ENCODE data around the gene OR10T2. TPM values are rescaled to one million over a fixed set of nuclear protein-coding genes. Genes with fewer than 3 reads are reported as not detected.
"Not testable (repeated sequence)": the region's sequence is repeated elsewhere in the genome, so short reads cannot be mapped to it uniquely, and the experiment has no call there.

Gene OR10T2, protein sequence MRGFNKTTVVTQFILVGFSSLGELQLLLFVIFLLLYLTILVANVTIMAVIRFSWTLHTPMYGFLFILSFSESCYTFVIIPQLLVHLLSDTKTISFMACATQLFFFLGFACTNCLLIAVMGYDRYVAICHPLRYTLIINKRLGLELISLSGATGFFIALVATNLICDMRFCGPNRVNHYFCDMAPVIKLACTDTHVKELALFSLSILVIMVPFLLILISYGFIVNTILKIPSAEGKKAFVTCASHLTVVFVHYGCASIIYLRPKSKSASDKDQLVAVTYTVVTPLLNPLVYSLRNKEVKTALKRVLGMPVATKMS
- polyA plus RNA-seq (2013, experiment 1 of 2) = not detected
- not detected for polyA plus RNA-seq (2013, experiment 2 of 2)

GRCh38 chr1:158398818-158399514 is at the start of gene OR10T2:
Gene OR10T2 (minus strand): TSS chr1:158399466. CDS start chr1:158399466, 0 bp downstream.
- Histone ChIP-seq H3K4me3 (ENCODE audit: low read length) (no peak within 1 kb of the TSS), H3K9me3 (ENCODE audit: insufficient read depth, low read depth, low read length) (no peaks in the 10 kb centered on the region), H3K27ac (ENCODE audit: low read depth, low read length) (no peak within 1 kb of the TSS), H3K4me1 (ENCODE audit: insufficient read depth, low read length) (no peaks in the 10 kb centered on the region), H3K36me3 (ENCODE audit: insufficient read depth, low read length) (no peaks in the 10 kb centered on the region), H3K9ac (ENCODE audit: low read depth, low read length) (no peak within 1 kb of the TSS), H3K27me3 (ENCODE audit: insufficient read depth, low read length) (no peaks in the 10 kb centered on the region)
- 91% methylated on average over 5 of the region's 5 CpGs for WGBS

GRCh38 chr1:158445376-158445775 is 46.1 kb upstream of the OR10T2 start:
- H3K9me3 ChIP-seq (ENCODE audit: insufficient read depth, low read depth, low read length) = no peaks in the 10 kb centered on the region
- WGBS = 95% methylated on average over 4 of the region's 4 CpGs
- no peaks in the 10 kb centered on the region for H3K36me3 ChIP-seq (ENCODE audit: insufficient read depth, low read length)
- no peaks in the 10 kb centered on the region for H3K27me3 ChIP-seq (ENCODE audit: insufficient read depth, low read length)
- no peak overlapping the region for H3K27ac ChIP-seq (ENCODE audit: low read depth, low read length)
- no peak overlapping the region for H3K9ac ChIP-seq (ENCODE audit: low read depth, low read length)
- H3K4me3 ChIP-seq (ENCODE audit: low read length) = no peak overlapping the region
- H3K4me1 ChIP-seq (ENCODE audit: insufficient read depth, low read length) = no peaks in the 10 kb centered on the region

GRCh38 chr1:158434741-158435140 is 35.5 kb upstream of the OR10T2 start:
- no peak overlapping the region for H3K9ac ChIP-seq (ENCODE audit: low read depth, low read length)
- H3K4me1 ChIP-seq (ENCODE audit: insufficient read depth, low read length) = no peaks in the 10 kb centered on the region
- H3K27ac ChIP-seq (ENCODE audit: low read depth, low read length) = no peak overlapping the region
- no peaks in the 10 kb centered on the region for H3K27me3 ChIP-seq (ENCODE audit: insufficient read depth, low read length)
- 0 out of 2 replicates have a peak, but pooled peaks cover 6% of the 10 kb centered on the region for H3K9me3 ChIP-seq (ENCODE audit: insufficient read depth, low read depth, low read length)
- H3K4me3 ChIP-seq (ENCODE audit: low read length) = no peak overlapping the region
- H3K36me3 ChIP-seq (ENCODE audit: insufficient read depth, low read length) = no peaks in the 10 kb centered on the region
- 90% methylated on average over 3 of the region's 3 CpGs for WGBS

- not testable (repeated sequence) for H3K9ac ChIP-seq (ENCODE audit: low read depth, low read length); H3K27me3 ChIP-seq (ENCODE audit: insufficient read depth, low read length); H3K27ac ChIP-seq (ENCODE audit: low read depth, low read length); H3K4me1 ChIP-seq (ENCODE audit: insufficient read depth, low read length); H3K36me3 ChIP-seq (ENCODE audit: insufficient read depth, low read length); H3K4me3 ChIP-seq (ENCODE audit: low read length); H3K9me3 ChIP-seq (ENCODE audit: insufficient read depth, low read depth, low read length)
- 85% methylated on average over 3 of the region's 3 CpGs for WGBS
Measured at GRCh38 chr1:158430163-158430562, 30.9 kb upstream of the OR10T2 start.

DNA sequence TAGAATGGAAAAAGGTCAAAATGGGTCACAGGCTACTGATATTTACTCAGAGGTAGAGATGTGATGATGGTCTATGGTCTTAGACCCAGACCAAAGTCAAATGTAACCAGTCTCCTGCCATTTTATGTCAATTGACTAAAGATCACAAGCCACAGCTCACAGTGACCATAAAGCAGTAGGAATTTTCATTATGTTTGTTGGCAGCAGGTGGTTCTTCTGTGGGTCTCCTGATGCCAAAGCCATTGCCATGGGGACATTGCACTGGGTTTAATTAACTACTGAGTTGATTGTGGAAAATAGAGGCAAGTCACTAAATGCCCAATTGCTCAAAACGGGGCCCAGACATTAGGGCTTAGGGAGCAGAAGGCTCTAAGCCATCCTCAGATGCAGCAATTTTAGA is 26.9 kb upstream of the OR10T2 start, which contains the start of gene OR10K2:
Gene OR10K2, minus strand, starts transcription at position 101 of the 400 bp plus-strand sequence. CDS start 5,371 bp downstream, outside the sequence.
- Histone ChIP-seq H3K9ac (ENCODE audit: low read depth, low read length) (no peak within 1 kb of the TSS), H3K9me3 (ENCODE audit: insufficient read depth, low read depth, low read length) (no peaks in the 10 kb centered on the region), H3K36me3 (ENCODE audit: insufficient read depth, low read length) (no peaks in the 10 kb centered on the region), H3K4me1 (ENCODE audit: insufficient read depth, low read length) (peaks cover 23% of the 10 kb centered on the region), H3K4me3 (ENCODE audit: low read length) (no peak within 1 kb of the TSS), H3K27me3 (ENCODE audit: insufficient read depth, low read length) (no peaks in the 10 kb centered on the region), H3K27ac (ENCODE audit: low read depth, low read length) (no peak within 1 kb of the TSS)
- WGBS = 84% methylated on average over 1 of the region's 1 CpG

GRCh38 chr1:158425027-158425426 is 25.8 kb upstream of the OR10T2 start:
- no peak overlapping the region for H3K27ac ChIP-seq (ENCODE audit: low read depth, low read length)

DNA sequence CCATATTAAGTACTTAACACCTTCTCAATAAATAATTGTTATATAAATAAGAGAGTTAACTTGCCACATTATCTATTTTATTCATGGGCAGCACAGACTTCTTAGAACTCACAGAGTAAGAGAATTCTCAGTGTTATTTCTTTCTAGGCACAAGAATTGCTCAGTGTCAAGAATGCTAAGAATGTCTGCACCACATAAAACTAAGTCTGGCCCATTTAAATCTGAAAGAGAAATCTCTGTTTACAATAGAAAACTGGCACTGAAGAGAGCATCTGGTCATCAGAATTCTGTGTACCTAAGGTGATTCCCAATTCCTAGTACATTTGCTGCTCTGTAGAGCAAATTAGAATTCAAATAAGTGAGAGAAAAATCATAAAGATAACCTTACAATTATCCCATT is 22.9 kb upstream of the OR10T2 start:
- H3K27me3 ChIP-seq (ENCODE audit: insufficient read depth, low read length) = no peaks in the 10 kb centered on the region
- 0 out of 2 replicates have a peak overlapping the region, but pooled peaks have one; percentile 27 for H3K9ac ChIP-seq (ENCODE audit: low read depth, low read length)
- H3K36me3 ChIP-seq (ENCODE audit: insufficient read depth, low read length) = no peaks in the 10 kb centered on the region
- peak overlapping the region; percentile 27; the same call in 1 of the 2 replicates for H3K27ac ChIP-seq (ENCODE audit: low read depth, low read length)
- no peaks in the 10 kb centered on the region for H3K9me3 ChIP-seq (ENCODE audit: insufficient read depth, low read depth, low read length)
- H3K4me3 ChIP-seq (ENCODE audit: low read length) = peak overlapping the region; percentile 12; the same call in 1 of the 2 replicates
- H3K4me1 ChIP-seq (ENCODE audit: insufficient read depth, low read length) = peaks cover 24% of the 10 kb centered on the region

More at GRCh38 chr1:158425027-158425426, 25.8 kb upstream of the OR10T2 start:
- Histone ChIP-seq H3K4me3 (ENCODE audit: low read length) (no peak overlapping the region), H3K36me3 (ENCODE audit: insufficient read depth, low read length) (no peaks in the 10 kb centered on the region), H3K9ac (ENCODE audit: low read depth, low read length) (no peak overlapping the region), H3K9me3 (ENCODE audit: insufficient read depth, low read depth, low read length) (no peaks in the 10 kb centered on the region), H3K4me1 (ENCODE audit: insufficient read depth, low read length) (peaks cover 24% of the 10 kb centered on the region), H3K27me3 (ENCODE audit: insufficient read depth, low read length) (no peaks in the 10 kb centered on the region)

DNA sequence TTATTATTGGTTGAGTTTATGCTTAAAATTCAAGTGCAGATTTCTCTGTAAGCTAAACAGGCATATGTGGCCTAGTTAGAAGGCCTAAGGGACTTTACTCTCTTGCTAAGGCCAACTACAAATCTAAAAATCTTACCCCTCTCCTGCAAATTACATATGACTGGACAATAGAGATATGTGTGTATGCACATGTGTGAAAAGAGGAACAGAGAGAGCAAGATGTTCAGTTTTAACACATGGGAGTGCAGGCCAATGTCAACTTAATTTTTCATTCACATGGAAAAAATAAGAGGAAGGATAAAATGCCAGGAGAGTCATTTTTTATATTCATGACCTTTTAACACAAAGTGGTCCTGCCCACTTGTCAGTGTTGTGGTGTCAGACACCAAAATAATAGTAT is 18.3 kb upstream of the OR10T2 start:
- Histone ChIP-seq H3K9ac (ENCODE audit: low read depth, low read length) (no peak overlapping the region), H3K9me3 (ENCODE audit: insufficient read depth, low read depth, low read length) (no peaks in the 10 kb centered on the region), H3K4me3 (ENCODE audit: low read length) (no peak overlapping the region), H3K36me3 (ENCODE audit: insufficient read depth, low read length) (no peaks in the 10 kb centered on the region), H3K27me3 (ENCODE audit: insufficient read depth, low read length) (no peaks in the 10 kb centered on the region), H3K4me1 (ENCODE audit: insufficient read depth, low read length) (peaks cover 14% of the 10 kb centered on the region), H3K27ac (ENCODE audit: low read depth, low read length) (no peak overlapping the region)

GRCh38 chr1:158414651-158415345 is 15.5 kb upstream of the OR10T2 start:
- H3K4me1 ChIP-seq (ENCODE audit: insufficient read depth, low read length) = no peaks in the 10 kb centered on the region
- no peaks in the 10 kb centered on the region for H3K27me3 ChIP-seq (ENCODE audit: insufficient read depth, low read length)
- H3K9me3 ChIP-seq (ENCODE audit: insufficient read depth, low read depth, low read length) = no peaks in the 10 kb centered on the region
- over 99% methylated on average over 3 of the region's 4 CpGs for WGBS
- H3K36me3 ChIP-seq (ENCODE audit: insufficient read depth, low read length) = no peaks in the 10 kb centered on the region
- H3K4me3 ChIP-seq (ENCODE audit: low read length) = no peak overlapping the region
- no peak overlapping the region for H3K9ac ChIP-seq (ENCODE audit: low read depth, low read length)
- H3K27ac ChIP-seq (ENCODE audit: low read depth, low read length) = no peak overlapping the region

DNA sequence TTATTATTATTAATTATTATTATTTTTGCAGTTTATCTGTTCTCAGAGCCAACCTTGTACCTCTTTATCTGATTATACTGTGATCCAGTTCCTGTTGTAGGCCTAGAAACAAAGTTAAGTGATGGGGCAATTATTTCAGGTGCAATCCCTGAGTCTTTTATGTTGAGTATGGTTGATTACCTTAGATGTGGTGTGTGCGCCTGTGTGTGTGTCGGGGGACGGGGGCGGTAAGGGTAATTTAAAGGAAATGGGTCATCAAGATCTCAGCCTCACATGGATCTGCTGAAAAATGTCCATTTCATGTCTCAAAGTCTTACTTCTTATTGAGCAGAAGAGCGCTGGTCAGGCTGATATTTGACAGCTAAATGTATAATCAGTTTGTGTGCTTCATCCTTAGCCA is 7.8 kb upstream of the OR10T2 start:
- Histone ChIP-seq H3K9me3 (ENCODE audit: insufficient read depth, low read depth, low read length) (no peaks in the 10 kb centered on the region), H3K36me3 (ENCODE audit: insufficient read depth, low read length) (no peaks in the 10 kb centered on the region), H3K4me1 (ENCODE audit: insufficient read depth, low read length) (no peaks in the 10 kb centered on the region), H3K27me3 (ENCODE audit: insufficient read depth, low read length) (no peaks in the 10 kb centered on the region), H3K4me3 (ENCODE audit: low read length) (no peak overlapping the region), H3K27ac (ENCODE audit: low read depth, low read length) (no peak overlapping the region), H3K9ac (ENCODE audit: low read depth, low read length) (no peak overlapping the region)
- WGBS = 95% methylated on average over 5 of the region's 5 CpGs

DNA sequence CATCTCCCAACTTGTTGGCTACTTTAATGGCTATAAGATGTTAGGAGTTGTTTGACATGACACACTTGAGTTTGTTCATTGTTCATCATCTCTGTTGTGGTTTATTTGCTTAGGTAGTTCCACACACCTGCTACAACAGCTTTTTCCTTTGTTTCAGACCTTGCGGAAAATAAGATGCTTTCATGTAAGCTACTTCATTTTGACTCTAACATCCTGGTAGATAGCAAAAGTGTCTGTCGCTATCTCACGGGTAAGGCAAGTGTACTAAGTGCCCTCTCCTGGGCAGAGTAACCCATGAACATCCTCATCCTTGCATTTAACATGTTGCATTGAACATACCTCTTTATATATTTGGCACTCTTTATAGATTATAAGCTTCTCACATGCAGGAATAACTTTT is 1.6 kb upstream of the OR10T2 start:
- H3K4me3 ChIP-seq (ENCODE audit: low read length) = no peak overlapping the region
- no peak overlapping the region for H3K9ac ChIP-seq (ENCODE audit: low read depth, low read length)
- no peaks in the 10 kb centered on the region for H3K36me3 ChIP-seq (ENCODE audit: insufficient read depth, low read length)
- no peak overlapping the region for H3K27ac ChIP-seq (ENCODE audit: low read depth, low read length)
- 96% methylated on average over 3 of the region's 3 CpGs for WGBS
- no peaks in the 10 kb centered on the region for H3K27me3 ChIP-seq (ENCODE audit: insufficient read depth, low read length)
- no peaks in the 10 kb centered on the region for H3K4me1 ChIP-seq (ENCODE audit: insufficient read depth, low read length)
- H3K9me3 ChIP-seq (ENCODE audit: insufficient read depth, low read depth, low read length) = no peaks in the 10 kb centered on the region
